ENCODE results near the gene SLC8A2.

SLC8A2 gene

DNA sequence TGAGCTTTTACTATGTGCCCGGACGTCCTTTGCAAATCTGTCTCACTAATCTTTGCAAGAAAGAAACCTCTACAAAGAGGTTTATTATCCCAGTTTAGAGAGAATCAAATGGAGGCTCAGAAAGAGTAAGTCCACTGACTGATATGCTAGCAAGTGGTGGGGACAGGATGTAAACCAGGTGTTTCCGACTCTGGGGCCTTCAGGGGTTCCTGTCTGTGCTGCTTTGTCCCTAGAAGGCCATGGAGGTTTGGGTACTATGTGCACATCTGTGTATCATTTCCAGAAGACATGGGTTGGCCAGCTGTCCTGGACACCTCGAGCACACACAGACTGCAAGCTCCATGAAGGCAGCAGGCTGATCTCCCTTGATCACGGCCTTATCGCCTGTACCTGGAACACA, 13.5 kb upstream of the SLC8A2 start:
- no peak for TF ChIP-seq SUZ12 (IDR thresholded peaks at IDR 0.05; ENCODE audit: extremely low read depth, insufficient read depth, insufficient read length)
- no peak for TF ChIP-seq YY1 (IDR thresholded peaks at IDR 0.05; ENCODE audit: insufficient read depth, insufficient read length)
- no peak for TF ChIP-seq ZNF274 (IDR thresholded peaks at IDR 0.05; ENCODE audit: low read depth, low read length)
- H3K36me3 ChIP-seq (ENCODE audit: insufficient read depth, insufficient read length, low read length) = peaks cover 35% of the 10 kb centered on the region
- H3K4me3 ChIP-seq (ENCODE audit: insufficient read length, low read depth) = no peak overlapping the region
- H3K4me1 ChIP-seq (ENCODE audit: insufficient read depth, insufficient read length) = peaks cover 2% of the 10 kb centered on the region
- no peak overlapping the region for H3K9ac ChIP-seq (ENCODE audit: insufficient read length, low read depth)
- no peaks in the 10 kb centered on the region for H3K27me3 ChIP-seq (ENCODE audit: insufficient read depth, insufficient read length)
- no peak for DNase-seq (ENCODE audit: low read depth, low spot score)
- no peaks in the 10 kb centered on the region for H3K9me3 ChIP-seq (ENCODE audit: insufficient read depth, low read length)

DNA sequence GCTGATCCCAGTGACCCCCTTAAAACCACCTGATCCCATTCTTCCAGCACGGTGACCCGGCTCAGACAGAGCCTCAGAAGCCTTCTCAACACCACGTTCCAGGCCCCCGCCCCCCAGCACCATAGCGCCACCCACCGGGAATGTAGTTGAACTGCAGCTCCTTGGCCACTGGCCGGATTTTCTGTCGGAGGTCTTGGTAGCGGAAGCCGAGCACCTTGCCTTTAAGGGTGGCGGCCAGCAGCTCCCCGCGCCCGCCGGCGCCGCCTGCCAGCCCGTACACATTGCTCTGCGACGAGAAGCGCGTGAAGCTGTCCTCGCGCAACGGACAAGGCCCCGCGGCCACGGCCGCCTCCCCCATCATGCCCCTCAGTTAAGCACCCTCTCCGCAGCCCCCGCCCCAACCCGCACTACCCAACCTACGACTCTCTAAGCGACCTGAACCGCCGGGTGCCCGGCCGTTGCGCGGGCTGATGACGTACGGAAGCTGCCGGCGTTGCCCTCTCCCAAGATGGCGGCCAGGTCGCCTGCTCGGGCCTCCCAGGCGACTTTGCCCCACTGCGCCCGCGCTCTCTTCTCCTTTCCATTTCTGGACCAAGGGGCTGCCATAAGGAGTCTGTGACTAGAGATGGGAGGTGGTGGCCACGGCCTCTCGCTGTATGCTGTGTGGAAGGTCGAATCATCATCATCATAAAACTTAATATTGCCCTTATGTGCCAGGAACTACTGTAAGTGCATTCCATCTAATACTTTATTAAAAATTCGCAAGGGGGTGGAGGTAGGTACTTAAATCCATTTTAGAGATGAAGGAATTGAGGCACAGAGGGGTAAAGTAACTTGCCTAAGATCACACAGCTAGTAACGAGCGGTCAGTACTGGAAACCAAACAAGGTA, 12.4 kb upstream of the SLC8A2 start, which contains the start of gene KPTN:
KPTN (minus strand) TSS at position 420 of the 891 bp plus-strand sequence; CDS start at position 361, 59 bp downstream.
- peaks cover 2% of the 10 kb centered on the region for H3K4me1 ChIP-seq (ENCODE audit: insufficient read depth, insufficient read length)
- TF ChIP-seq ZNF274 (IDR thresholded peaks at IDR 0.05; ENCODE audit: low read depth, low read length) (no peak), YY1 (IDR thresholded peaks at IDR 0.05; ENCODE audit: insufficient read depth, insufficient read length) (peak; percentile 93)
- H3K36me3 ChIP-seq (ENCODE audit: insufficient read depth, insufficient read length, low read length) = peaks cover 24% of the 10 kb centered on the region
- H3K9ac ChIP-seq (ENCODE audit: insufficient read length, low read depth) = peak within 1 kb of the TSS; percentile 90
- no peaks in the 10 kb centered on the region for H3K9me3 ChIP-seq (ENCODE audit: insufficient read depth, low read length)
- peak; percentile 76 for DNase-seq (ENCODE audit: low read depth, low spot score)
- H3K4me3 ChIP-seq (ENCODE audit: insufficient read length, low read depth) = peak within 1 kb of the TSS; percentile 68
- H3K27me3 ChIP-seq (ENCODE audit: insufficient read depth, insufficient read length) = no peaks in the 10 kb centered on the region

- TF ChIP-seq YY1 (IDR thresholded peaks at IDR 0.05; ENCODE audit: insufficient read depth, insufficient read length) (no peak), ZNF274 (IDR thresholded peaks at IDR 0.05; ENCODE audit: low read depth, low read length) (no peak), SUZ12 (IDR thresholded peaks at IDR 0.05; ENCODE audit: extremely low read depth, insufficient read depth, insufficient read length) (no peak)
- Histone ChIP-seq H3K27me3 (ENCODE audit: insufficient read depth, insufficient read length) (no peaks in the 10 kb centered on the region), H3K4me3 (ENCODE audit: insufficient read length, low read depth) (peak overlapping the region; percentile 68), H3K9me3 (ENCODE audit: insufficient read depth, low read length) (no peaks in the 10 kb centered on the region), H3K36me3 (ENCODE audit: insufficient read depth, insufficient read length, low read length) (peaks cover 19% of the 10 kb centered on the region), H3K9ac (ENCODE audit: insufficient read length, low read depth) (peak overlapping the region; percentile 61), H3K4me1 (ENCODE audit: insufficient read depth, insufficient read length) (peaks cover 2% of the 10 kb centered on the region)
- DNase-seq (ENCODE audit: low read depth, low spot score) = no peak
Observed at GRCh38 chr19:47483200-47483599, 11.5 kb upstream of the SLC8A2 start.

GRCh38 chr19:47481460-47482052, 9.9 kb upstream of the SLC8A2 start:
- no peak for DNase-seq (ENCODE audit: low read depth, low spot score)
- Histone ChIP-seq H3K9me3 (ENCODE audit: insufficient read depth, low read length) (no peaks in the 10 kb centered on the region), H3K4me3 (ENCODE audit: insufficient read length, low read depth) (no peak overlapping the region), H3K27me3 (ENCODE audit: insufficient read depth, insufficient read length) (no peaks in the 10 kb centered on the region), H3K9ac (ENCODE audit: insufficient read length, low read depth) (no peak overlapping the region), H3K36me3 (ENCODE audit: insufficient read depth, insufficient read length, low read length) (peaks cover 20% of the 10 kb centered on the region), H3K4me1 (ENCODE audit: insufficient read depth, insufficient read length) (peaks cover 2% of the 10 kb centered on the region)
- TF ChIP-seq SUZ12 (IDR thresholded peaks at IDR 0.05; ENCODE audit: extremely low read depth, insufficient read depth, insufficient read length) (no peak), ZNF274 (IDR thresholded peaks at IDR 0.05; ENCODE audit: low read depth, low read length) (no peak), YY1 (IDR thresholded peaks at IDR 0.05; ENCODE audit: insufficient read depth, insufficient read length) (no peak)

DNA sequence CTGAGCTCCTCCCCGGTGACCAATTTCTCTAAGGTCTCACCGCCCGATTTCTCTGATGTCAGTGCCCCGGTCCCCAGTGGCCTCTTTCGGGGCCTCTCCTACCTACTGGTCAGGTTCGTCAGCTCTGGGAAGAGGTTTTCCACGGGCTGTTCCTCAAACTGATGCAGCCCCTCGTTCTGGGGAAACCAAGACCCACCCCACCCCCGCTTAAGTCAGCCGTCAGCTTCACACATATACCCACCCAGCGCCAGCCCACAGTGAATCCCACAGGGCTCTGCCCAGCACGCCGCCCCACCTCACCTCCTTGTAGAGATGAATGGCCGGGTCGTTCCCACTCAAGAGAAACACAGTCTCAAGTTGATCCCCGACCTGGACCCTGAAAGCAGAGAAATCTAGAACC, 9.0 kb upstream of the SLC8A2 start:
- Histone ChIP-seq H3K4me1 (ENCODE audit: insufficient read depth, insufficient read length) (peaks cover 2% of the 10 kb centered on the region), H3K9me3 (ENCODE audit: insufficient read depth, low read length) (no peaks in the 10 kb centered on the region), H3K9ac (ENCODE audit: insufficient read length, low read depth) (no peak overlapping the region), H3K27me3 (ENCODE audit: insufficient read depth, insufficient read length) (no peaks in the 10 kb centered on the region), H3K4me3 (ENCODE audit: insufficient read length, low read depth) (no peak overlapping the region), H3K36me3 (ENCODE audit: insufficient read depth, insufficient read length, low read length) (peaks cover 23% of the 10 kb centered on the region)
- DNase-seq (ENCODE audit: low read depth, low spot score) = no peak
- TF ChIP-seq ZNF274 (IDR thresholded peaks at IDR 0.05; ENCODE audit: low read depth, low read length) (no peak), SUZ12 (IDR thresholded peaks at IDR 0.05; ENCODE audit: extremely low read depth, insufficient read depth, insufficient read length) (no peak), YY1 (IDR thresholded peaks at IDR 0.05; ENCODE audit: insufficient read depth, insufficient read length) (no peak)

- H3K4me1 ChIP-seq (ENCODE audit: insufficient read depth, insufficient read length) = peaks cover 2% of the 10 kb centered on the region
- H3K9me3 ChIP-seq (ENCODE audit: insufficient read depth, low read length) = no peaks in the 10 kb centered on the region
- no peak overlapping the region for H3K9ac ChIP-seq (ENCODE audit: insufficient read length, low read depth)
- no peak for DNase-seq (ENCODE audit: low read depth, low spot score)
- H3K36me3 ChIP-seq (ENCODE audit: insufficient read depth, insufficient read length, low read length) = peaks cover 20% of the 10 kb centered on the region
- H3K4me3 ChIP-seq (ENCODE audit: insufficient read length, low read depth) = no peak overlapping the region
- TF ChIP-seq SUZ12 (IDR thresholded peaks at IDR 0.05; ENCODE audit: extremely low read depth, insufficient read depth, insufficient read length) (no peak), ZNF274 (IDR thresholded peaks at IDR 0.05; ENCODE audit: low read depth, low read length) (no peak), YY1 (IDR thresholded peaks at IDR 0.05; ENCODE audit: insufficient read depth, insufficient read length) (no peak)
- H3K27me3 ChIP-seq (ENCODE audit: insufficient read depth, insufficient read length) = no peaks in the 10 kb centered on the region
Observed at GRCh38 chr19:47479701-47480503, 8.2 kb upstream of the SLC8A2 start.

Data from NT2/D1 (cell line).